ENCODE results near the gene CEP85L. TPM values are rescaled to one million over a fixed set of nuclear protein-coding genes. Genes with fewer than 3 reads are reported as not detected.

CEP85L gene
- total RNA-seq, 1 donor, result 16.4 TPM

GRCh38 chr6:118641042-118641441 lies 10.3 kb downstream of the CEP85L start:
- DNase-seq (ENCODE audit: low read depth), result peak; percentile 34
- H3K4me3 ChIP-seq (ENCODE audit: low read depth, low read length), result no peak overlapping the region
- TF ChIP-seq, protein P1, sequence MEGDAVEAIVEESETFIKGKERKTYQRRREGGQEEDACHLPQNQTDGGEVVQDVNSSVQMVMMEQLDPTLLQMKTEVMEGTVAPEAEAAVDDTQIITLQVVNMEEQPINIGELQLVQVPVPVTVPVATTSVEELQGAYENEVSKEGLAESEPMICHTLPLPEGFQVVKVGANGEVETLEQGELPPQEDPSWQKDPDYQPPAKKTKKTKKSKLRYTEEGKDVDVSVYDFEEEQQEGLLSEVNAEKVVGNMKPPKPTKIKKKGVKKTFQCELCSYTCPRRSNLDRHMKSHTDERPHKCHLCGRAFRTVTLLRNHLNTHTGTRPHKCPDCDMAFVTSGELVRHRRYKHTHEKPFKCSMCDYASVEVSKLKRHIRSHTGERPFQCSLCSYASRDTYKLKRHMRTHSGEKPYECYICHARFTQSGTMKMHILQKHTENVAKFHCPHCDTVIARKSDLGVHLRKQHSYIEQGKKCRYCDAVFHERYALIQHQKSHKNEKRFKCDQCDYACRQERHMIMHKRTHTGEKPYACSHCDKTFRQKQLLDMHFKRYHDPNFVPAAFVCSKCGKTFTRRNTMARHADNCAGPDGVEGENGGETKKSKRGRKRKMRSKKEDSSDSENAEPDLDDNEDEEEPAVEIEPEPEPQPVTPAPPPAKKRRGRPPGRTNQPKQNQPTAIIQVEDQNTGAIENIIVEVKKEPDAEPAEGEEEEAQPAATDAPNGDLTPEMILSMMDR (IDR thresholded peaks at IDR 0.05; ENCODE audit: insufficient read depth, low read depth, low read length), result no peak

GRCh38 chr6:118639054-118639964 lies 12.1 kb downstream of the CEP85L start:
- TF ChIP-seq, protein P1 (IDR thresholded peaks at IDR 0.05; ENCODE audit: insufficient read depth, low read depth, low read length), result no peak
- no peak for DNase-seq (ENCODE audit: low read depth)
- H3K4me3 ChIP-seq (ENCODE audit: low read depth, low read length), result no peak overlapping the region

GRCh38 chr6:118638288-118638687 lies 13.1 kb downstream of the CEP85L start:
- TF ChIP-seq, protein P1 (IDR thresholded peaks at IDR 0.05; ENCODE audit: insufficient read depth, low read depth, low read length), result no peak
- no peak for DNase-seq (ENCODE audit: low read depth)
- H3K4me3 ChIP-seq (ENCODE audit: low read depth, low read length), result no peak overlapping the region

DNA sequence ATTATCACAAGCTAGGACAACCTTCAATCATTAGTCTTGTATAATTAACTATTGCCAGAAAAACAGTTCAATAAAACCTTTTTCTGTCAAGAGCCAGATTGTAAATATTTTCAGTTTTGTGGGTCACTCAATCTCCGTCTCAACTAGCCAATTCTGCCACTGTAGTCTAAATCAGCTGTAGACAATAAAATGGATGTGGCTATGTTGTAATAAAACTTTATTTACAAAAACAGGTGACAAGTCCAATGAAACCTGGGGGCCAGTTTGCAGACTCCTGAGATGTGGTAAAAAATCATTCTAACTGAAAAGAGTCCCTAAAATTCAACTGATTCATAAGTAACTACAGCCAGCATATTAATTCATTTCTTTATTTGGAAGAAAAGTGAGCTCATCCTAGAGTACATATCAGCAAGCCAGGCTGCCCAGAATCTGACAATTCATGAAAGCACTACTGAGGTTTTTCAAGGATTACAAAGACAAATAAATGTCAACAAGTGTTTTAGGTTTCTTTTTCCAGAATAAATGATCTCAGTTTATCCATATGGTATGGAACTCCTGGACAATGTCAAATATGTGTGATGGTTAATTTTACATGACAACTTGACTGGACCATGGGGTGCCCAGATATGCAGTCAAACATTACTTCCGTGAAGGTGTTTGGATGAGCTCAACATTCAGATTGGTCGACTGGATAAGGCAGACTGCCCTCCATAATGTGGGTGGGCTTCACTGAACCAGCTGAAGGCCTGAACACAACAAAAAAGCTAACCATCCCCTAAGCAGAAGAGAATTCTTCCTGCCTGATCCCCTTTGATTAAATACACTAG lies 15.3 kb downstream of the CEP85L start:
- TF ChIP-seq, protein P1 (IDR thresholded peaks at IDR 0.05; ENCODE audit: insufficient read depth, low read depth, low read length), result no peak
- no peak for DNase-seq (ENCODE audit: low read depth)
- H3K4me3 ChIP-seq (ENCODE audit: low read depth, low read length), result no peak overlapping the region

DNA sequence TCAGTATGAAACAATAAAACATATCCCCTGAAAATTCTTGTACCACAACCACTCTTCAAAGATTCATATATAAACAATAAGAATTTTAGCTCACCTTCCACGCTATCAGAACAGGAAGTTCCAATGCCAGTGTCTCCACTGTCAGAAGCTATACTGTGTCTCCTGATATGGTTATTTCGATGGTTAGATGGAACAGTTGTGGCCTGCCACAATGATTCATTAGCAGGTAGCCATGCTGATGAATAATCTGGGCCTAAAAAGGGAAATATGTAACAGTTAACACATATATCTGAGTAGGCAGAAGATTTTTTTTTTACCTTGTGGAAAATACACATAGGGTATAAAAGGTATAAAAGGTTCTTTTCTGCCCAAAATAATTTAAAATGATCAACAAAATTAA lies 19.0 kb downstream of the CEP85L start:
- no peak overlapping the region for H3K4me3 ChIP-seq (ENCODE audit: low read depth, low read length)
- no peak for DNase-seq (ENCODE audit: low read depth)
- TF ChIP-seq, protein P1 (IDR thresholded peaks at IDR 0.05; ENCODE audit: insufficient read depth, low read depth, low read length), result no peak

DNA sequence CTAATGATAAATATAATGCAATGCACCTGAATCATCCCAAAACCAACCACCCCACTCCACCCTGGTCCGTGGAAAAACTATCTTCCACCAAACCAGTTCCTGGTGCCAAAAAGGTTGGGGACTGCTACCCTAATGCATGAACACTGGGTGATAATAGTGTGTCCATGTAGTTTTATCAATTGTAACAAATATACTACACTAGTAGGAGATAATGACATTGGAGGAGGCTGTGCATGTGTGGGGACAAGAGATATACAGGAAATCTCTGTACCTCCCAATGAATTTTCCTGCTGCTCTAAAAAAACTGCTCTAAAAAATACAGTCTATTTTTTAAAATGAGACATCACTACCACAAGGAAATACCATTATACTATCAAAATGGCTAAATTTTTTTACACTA lies 20.5 kb downstream of the CEP85L start:
- TF ChIP-seq, protein P1 (IDR thresholded peaks at IDR 0.05; ENCODE audit: insufficient read depth, low read depth, low read length), result no peak
- no peak overlapping the region for H3K4me3 ChIP-seq (ENCODE audit: low read depth, low read length)
- DNase-seq (ENCODE audit: low read depth), result no peak

All from fibroblast of villous mesenchyme (primary cell).